Endothelial cell of umbilical vein (primary cell): Measurements from ENCODE around the gene TOP3B. TPM values are rescaled to one million over a fixed set of nuclear protein-coding genes. Genes with fewer than 3 reads are reported as not detected.

Experiments
- BruUV-seq: library from RNA; stranded (reverse); fragments of 400-500 nt; replicated peaks from 2 replicates; lab custom pipeline; 2021; lab: Mats Ljungman, UMichigan
- CTCF ChIA-PET: fragments of 300-600, 350-600 bp; sonication (Branson Sonifier 250); formaldehyde crosslinking; loops from one replicate; lab custom pipeline; 2021; ENCODE audit warnings: antibody characterized with exemption, inconsistent platforms; lab: Charles Lee
- POLR2A ChIA-PET: fragments of 300-600, 350-600 bp; sonication (Branson Sonifier 250); formaldehyde crosslinking; loops from one replicate; lab custom pipeline; 2021; ENCODE audit warnings: antibody characterized with exemption, inconsistent platforms; lab: Charles Lee
- DNase-seq: peaks from one replicate; pipeline ENCODE4 v3.0.0-alpha.2; 2011; ENCODE audit warnings: low read depth, low spot score
- FAIRE-seq: peaks from 2 replicates; lab custom pipeline; 2011; peaks lifted over from hg19 to GRCh38; lab: Jason Lieb, UNC
- H2AFZ ChIP-seq: 2 replicates; pipeline ENCODE4 v1.6.0; 2012; ENCODE audit warnings: low read depth, low read length, control low read depth, inconsistent platforms
- H3K27ac ChIP-seq: 2 replicates; pipeline ENCODE4 v1.5.1; 2011; ENCODE audit warnings: low read depth, mild to moderate bottlenecking, control low read depth, low read length, moderate library complexity; ENCODE audit not compliant: insufficient read depth
- H3K27me3 ChIP-seq, 2 experiments: 2 replicates each; pipeline versions ENCODE4 v1.6.0 to v1.6.1; 2011; ENCODE audit warnings: low read length in 2 of 2, mixed read lengths in 1 of 2; ENCODE audit not compliant: control insufficient read depth in 2 of 2, insufficient read depth in 2 of 2
- H3K36me3 ChIP-seq, 2 experiments: 2 replicates in 1 of 2; 3 replicates in 1 of 2; pipeline ENCODE4 v1.5.1; 2011; ENCODE audit warnings: low read length in 2 of 2, mild to moderate bottlenecking in 1 of 2, moderate library complexity in 1 of 2; ENCODE audit not compliant: control insufficient read depth in 2 of 2, insufficient read depth in 2 of 2; ENCODE audit errors: extremely low read depth in 1 of 2
- H3K4me1 ChIP-seq: 3 replicates; pipeline ENCODE4 v1.5.1; 2011; ENCODE audit warnings: mild to moderate bottlenecking, low read length; ENCODE audit not compliant: control insufficient read depth, insufficient read depth; ENCODE audit errors: extremely low read depth
- H3K4me2 ChIP-seq: 2 replicates; pipeline ENCODE4 v1.6.1; 2011; ENCODE audit warnings: low read length, control low read depth, mixed read lengths; ENCODE audit not compliant: insufficient read depth
- H3K4me3 ChIP-seq, 3 experiments: fragments of 200-600 bp in 1 of 3; sonication (generic), shearing (Covaris generic) in 1 of 3; replicated peaks in 1 of 3; 2 replicates each; pipeline ENCODE4 v1.5.1; 2011 to 2016; ENCODE audit warnings: control low read depth in 3 of 3, low read length in 3 of 3, mild to moderate bottlenecking in 2 of 3, inconsistent platforms in 1 of 3, low read depth in 1 of 3, moderate library complexity in 1 of 3; ENCODE audit not compliant: insufficient read depth in 1 of 3
- H3K79me2 ChIP-seq: 2 replicates; pipeline ENCODE4 v1.6.0; 2012; ENCODE audit warnings: low read length, inconsistent platforms; ENCODE audit not compliant: control insufficient read depth, insufficient read depth
- H3K9ac ChIP-seq: replicated peaks from 2 replicates; pipeline ENCODE3; 2011; ENCODE audit warnings: low read length, control low read depth; ENCODE audit not compliant: insufficient read depth; ENCODE audit errors: extremely low read depth
- H3K9me1 ChIP-seq: replicated peaks from 3 replicates; pipeline ENCODE4 v1.6.0; 2011; ENCODE audit warnings: mild to moderate bottlenecking, low read length; ENCODE audit not compliant: control insufficient read depth, insufficient read depth; ENCODE audit errors: extremely low read depth
- H3K9me3 ChIP-seq: replicated peaks from 2 replicates; pipeline ENCODE4 v1.5.1; 2012; ENCODE audit warnings: low read length, inconsistent platforms; ENCODE audit not compliant: control insufficient read depth, insufficient read depth
- H4K20me1 ChIP-seq: replicated peaks from 2 replicates; pipeline ENCODE3; 2011; ENCODE audit warnings: mild to moderate bottlenecking, low read length; ENCODE audit not compliant: control insufficient read depth, insufficient read depth; ENCODE audit errors: extremely low read depth
- EZH2 ChIP-seq: IDR thresholded peaks from 2 replicates; pipeline ENCODE4 v1.6.1; 2012; ENCODE audit warnings: borderline replicate concordance, low read depth, mild to moderate bottlenecking, moderate library complexity, low read length, inconsistent platforms; ENCODE audit not compliant: severe bottlenecking
- FOS ChIP-seq: IDR thresholded peaks from 2 replicates; pipeline ENCODE4 v1.6.1; 2011; ENCODE audit warnings: mild to moderate bottlenecking, low read length, moderate library complexity, borderline replicate concordance; ENCODE audit not compliant: insufficient read depth
- GATA2 ChIP-seq: IDR thresholded peaks from 2 replicates; pipeline ENCODE4 v1.7.0; 2011; ENCODE audit warnings: low read depth, mild to moderate bottlenecking, moderate library complexity, mixed read lengths, low read length; ENCODE audit not compliant: insufficient read length, insufficient read depth
- JUN ChIP-seq: IDR thresholded peaks from 2 replicates; pipeline ENCODE4 v1.6.1; 2011; ENCODE audit warnings: borderline replicate concordance, low read depth; ENCODE audit not compliant: insufficient read length, insufficient read depth
- POLR2A ChIP-seq: IDR thresholded peaks from 2 replicates; pipeline ENCODE4 v1.6.1; 2012; ENCODE audit warnings: low read depth, mild to moderate bottlenecking, control low read depth, low read length
- POLR2AphosphoS5 ChIP-seq: IDR thresholded peaks from 2 replicates; pipeline ENCODE4 v1.6.1; 2012; ENCODE audit warnings: low read depth, mild to moderate bottlenecking, control low read depth, low read length, moderate library complexity; ENCODE audit not compliant: insufficient read depth
- dilution Hi-C: fragments of 300-500 bp; cut with MboI; formaldehyde crosslinking; loops from one replicate; pipeline ENCODE4 v1.15.0; 2019; ENCODE audit warnings: low sequenced_read_pairs; ENCODE audit not compliant: extremely low pct_ligation_motif_present
- intact Hi-C: fragments of 100-400 bp; cut with micrococcal nuclease; formaldehyde crosslinking; loops from one replicate; pipeline ENCODE4 v1.10.0; 2022
- polyA plus RNA-seq, 4 experiments: library from polyadenylated mRNA; depleted of rRNA in 3 of 4; stranded (reverse) in 3 of 4; unstranded in 1 of 4; fragments of >200 nt; gene quantifications; 2 replicates each; pipeline versions ENCODE4 v1.2.1 to v1.2.3, GENCODE V29; 2011 to 2012; ENCODE audit warnings: missing spikeins in 1 of 4
- total RNA-seq: library from RNA; stranded (reverse); gene quantifications from 2 replicates; pipeline ENCODE4 v1.2.3, GENCODE V29; 2021
- TF ChIP-seq, protein P1 (sequence below): IDR thresholded peaks from 2 replicates; pipeline ENCODE4 v1.6.1; 2011; ENCODE audit not compliant: insufficient read depth, insufficient read length
- TF ChIP-seq, protein P2 (sequence below), 2 donors: IDR thresholded peaks; 1 replicate in 1 of 2; 2 replicates in 1 of 2; pipeline ENCODE4 v1.5.1; 2011; ENCODE audit warnings: low read length in 2 of 2, mild to moderate bottlenecking in 2 of 2, moderate library complexity in 2 of 2, control low read depth in 1 of 2, inconsistent platforms in 1 of 2, low read depth in 1 of 2; ENCODE audit not compliant: insufficient read depth in 1 of 2; ENCODE audit errors: extremely low read depth in 1 of 2

The TOP3B gene
- total and polyA plus RNA-seq, 2 donors (not counting 3 experiments of a cell fraction or from before 2014, with no cell fraction given) = 25.2 to 56.5 TPM

GRCh38 chr22:21952586-21953571 lies 29.7 kb downstream of the TOP3B start, which contains the start of gene PPM1F:
TSS of gene PPM1F (minus strand) at chr22:21952848. CDS start at chr22:21946048, 6,800 bp downstream.
- TF ChIP-seq, protein P1, sequence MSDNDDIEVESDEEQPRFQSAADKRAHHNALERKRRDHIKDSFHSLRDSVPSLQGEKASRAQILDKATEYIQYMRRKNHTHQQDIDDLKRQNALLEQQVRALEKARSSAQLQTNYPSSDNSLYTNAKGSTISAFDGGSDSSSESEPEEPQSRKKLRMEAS = no peak
- TF ChIP-seq FOS (no peak), GATA2 (no peak), EZH2 (no peak), POLR2AphosphoS5 (peak; percentile 93), POLR2A (peak; percentile 89), JUN (no peak)
- TF ChIP-seq, protein P2, sequence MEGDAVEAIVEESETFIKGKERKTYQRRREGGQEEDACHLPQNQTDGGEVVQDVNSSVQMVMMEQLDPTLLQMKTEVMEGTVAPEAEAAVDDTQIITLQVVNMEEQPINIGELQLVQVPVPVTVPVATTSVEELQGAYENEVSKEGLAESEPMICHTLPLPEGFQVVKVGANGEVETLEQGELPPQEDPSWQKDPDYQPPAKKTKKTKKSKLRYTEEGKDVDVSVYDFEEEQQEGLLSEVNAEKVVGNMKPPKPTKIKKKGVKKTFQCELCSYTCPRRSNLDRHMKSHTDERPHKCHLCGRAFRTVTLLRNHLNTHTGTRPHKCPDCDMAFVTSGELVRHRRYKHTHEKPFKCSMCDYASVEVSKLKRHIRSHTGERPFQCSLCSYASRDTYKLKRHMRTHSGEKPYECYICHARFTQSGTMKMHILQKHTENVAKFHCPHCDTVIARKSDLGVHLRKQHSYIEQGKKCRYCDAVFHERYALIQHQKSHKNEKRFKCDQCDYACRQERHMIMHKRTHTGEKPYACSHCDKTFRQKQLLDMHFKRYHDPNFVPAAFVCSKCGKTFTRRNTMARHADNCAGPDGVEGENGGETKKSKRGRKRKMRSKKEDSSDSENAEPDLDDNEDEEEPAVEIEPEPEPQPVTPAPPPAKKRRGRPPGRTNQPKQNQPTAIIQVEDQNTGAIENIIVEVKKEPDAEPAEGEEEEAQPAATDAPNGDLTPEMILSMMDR (IDR thresholded peaks at IDR 0.05; ENCODE audit: extremely low read depth in 1 of 2, insufficient read depth in 1 of 2, low read depth in 1 of 2, low read length in 2 of 2) = peak; percentile 86 to 93
- no peaks in the 10 kb centered on the region for H3K9me1 ChIP-seq
- POLR2A ChIA-PET = interaction anchor here (1.0 kb wide), 1 partner anchor 9 kb away, joined by 3 read pairs; no protein-coding TSS in a partner anchor
- peak within 1 kb of the TSS; percentile 91 for H3K4me2 ChIP-seq
- no peaks in the 10 kb centered on the region for H4K20me1 ChIP-seq
- peak within 1 kb of the TSS; percentile 70 to 93 (median 89) for H3K4me3 ChIP-seq
- intact Hi-C loops = loop anchor here (2.0 kb wide), 2 partner anchors 14 to 240 kb away; no protein-coding TSS in a partner anchor
- H3K9ac ChIP-seq = peak within 1 kb of the TSS; percentile 62
- H3K27ac ChIP-seq = peak within 1 kb of the TSS; percentile 73
- peak; percentile 73 for FAIRE-seq
- H3K36me3 ChIP-seq = peaks cover 0 to under 1% of the 10 kb centered on the region in 2 experiments
- peak; percentile 81 for DNase-seq
- H3K79me2 ChIP-seq = peaks cover 43% of the 10 kb centered on the region
- peaks cover 40% of the 10 kb centered on the region for H3K4me1 ChIP-seq
- dilution Hi-C loops = no loop called here
- peak within 1 kb of the TSS; percentile 84 for H2AFZ ChIP-seq
- no peaks in the 10 kb centered on the region for H3K9me3 ChIP-seq
- H3K27me3 ChIP-seq = no peaks in the 10 kb centered on the region
- BruUV-seq = no TSS peak
- CTCF ChIA-PET = interaction anchor here (0.6 to 8.4 kb wide), 18 partner anchors 8 to 311 kb away, joined by 3 to 292 read pairs (median 5); partner anchors contain the start of gene SDF2L1
